ENCODE results near the gene NR6A1.

DNA sequence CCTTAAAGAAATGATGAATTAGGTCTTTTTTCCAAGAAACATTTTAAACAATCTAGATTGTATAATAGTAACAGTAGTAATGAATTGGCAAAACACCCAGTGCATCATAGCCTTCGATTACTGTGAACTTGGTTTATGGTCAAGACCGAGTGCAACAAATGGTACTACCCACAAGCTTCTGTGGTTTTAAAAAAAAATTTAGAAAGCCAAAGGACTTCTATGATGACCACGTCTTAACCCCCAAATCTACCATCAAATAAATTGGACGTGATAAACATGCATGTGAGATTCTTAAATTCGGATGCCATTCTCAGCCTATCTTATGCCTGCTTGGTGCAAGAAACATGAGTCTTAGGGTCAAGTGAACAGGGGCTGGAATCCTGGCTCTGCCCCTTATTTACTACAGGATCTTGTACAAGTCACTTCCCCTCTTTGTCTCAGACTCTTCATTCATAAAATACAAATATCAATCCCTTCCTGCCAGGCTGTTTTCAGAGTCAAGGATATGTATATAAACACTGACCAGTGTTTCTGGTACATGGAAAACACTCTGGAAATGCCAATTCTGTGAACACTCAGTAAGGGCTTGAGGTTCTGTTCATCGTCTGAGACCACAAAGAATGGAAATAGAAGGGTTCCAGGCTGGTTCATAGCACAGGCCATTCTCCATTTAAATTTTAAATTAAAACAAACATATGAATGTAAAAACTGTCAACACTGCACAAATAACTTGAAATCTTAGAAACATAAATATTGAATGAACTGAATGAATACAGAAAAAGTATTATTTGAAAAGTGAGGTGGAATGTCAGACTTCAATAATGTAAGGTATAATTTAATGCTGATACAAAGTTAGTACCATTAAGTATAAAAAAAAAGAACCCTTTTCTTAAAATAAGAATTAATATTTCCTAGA, 107.8 kb downstream of the NR6A1 start:
- TF ChIP-seq, protein P1, sequence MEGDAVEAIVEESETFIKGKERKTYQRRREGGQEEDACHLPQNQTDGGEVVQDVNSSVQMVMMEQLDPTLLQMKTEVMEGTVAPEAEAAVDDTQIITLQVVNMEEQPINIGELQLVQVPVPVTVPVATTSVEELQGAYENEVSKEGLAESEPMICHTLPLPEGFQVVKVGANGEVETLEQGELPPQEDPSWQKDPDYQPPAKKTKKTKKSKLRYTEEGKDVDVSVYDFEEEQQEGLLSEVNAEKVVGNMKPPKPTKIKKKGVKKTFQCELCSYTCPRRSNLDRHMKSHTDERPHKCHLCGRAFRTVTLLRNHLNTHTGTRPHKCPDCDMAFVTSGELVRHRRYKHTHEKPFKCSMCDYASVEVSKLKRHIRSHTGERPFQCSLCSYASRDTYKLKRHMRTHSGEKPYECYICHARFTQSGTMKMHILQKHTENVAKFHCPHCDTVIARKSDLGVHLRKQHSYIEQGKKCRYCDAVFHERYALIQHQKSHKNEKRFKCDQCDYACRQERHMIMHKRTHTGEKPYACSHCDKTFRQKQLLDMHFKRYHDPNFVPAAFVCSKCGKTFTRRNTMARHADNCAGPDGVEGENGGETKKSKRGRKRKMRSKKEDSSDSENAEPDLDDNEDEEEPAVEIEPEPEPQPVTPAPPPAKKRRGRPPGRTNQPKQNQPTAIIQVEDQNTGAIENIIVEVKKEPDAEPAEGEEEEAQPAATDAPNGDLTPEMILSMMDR (IDR thresholded peaks at IDR 0.05; ENCODE audit: insufficient read depth, low read length) = no peak
- TF ChIP-seq SPI1 (IDR thresholded peaks at IDR 0.05; ENCODE audit: borderline replicate concordance, low read depth) (peak; percentile 68; the same call in 1 of the 2 replicates), GABPA (IDR thresholded peaks at IDR 0.05; ENCODE audit: low read depth) (no peak), POLR2AphosphoS5 (IDR thresholded peaks at IDR 0.05; ENCODE audit: low read depth) (no peak)
- TF ChIP-seq, protein P2, sequence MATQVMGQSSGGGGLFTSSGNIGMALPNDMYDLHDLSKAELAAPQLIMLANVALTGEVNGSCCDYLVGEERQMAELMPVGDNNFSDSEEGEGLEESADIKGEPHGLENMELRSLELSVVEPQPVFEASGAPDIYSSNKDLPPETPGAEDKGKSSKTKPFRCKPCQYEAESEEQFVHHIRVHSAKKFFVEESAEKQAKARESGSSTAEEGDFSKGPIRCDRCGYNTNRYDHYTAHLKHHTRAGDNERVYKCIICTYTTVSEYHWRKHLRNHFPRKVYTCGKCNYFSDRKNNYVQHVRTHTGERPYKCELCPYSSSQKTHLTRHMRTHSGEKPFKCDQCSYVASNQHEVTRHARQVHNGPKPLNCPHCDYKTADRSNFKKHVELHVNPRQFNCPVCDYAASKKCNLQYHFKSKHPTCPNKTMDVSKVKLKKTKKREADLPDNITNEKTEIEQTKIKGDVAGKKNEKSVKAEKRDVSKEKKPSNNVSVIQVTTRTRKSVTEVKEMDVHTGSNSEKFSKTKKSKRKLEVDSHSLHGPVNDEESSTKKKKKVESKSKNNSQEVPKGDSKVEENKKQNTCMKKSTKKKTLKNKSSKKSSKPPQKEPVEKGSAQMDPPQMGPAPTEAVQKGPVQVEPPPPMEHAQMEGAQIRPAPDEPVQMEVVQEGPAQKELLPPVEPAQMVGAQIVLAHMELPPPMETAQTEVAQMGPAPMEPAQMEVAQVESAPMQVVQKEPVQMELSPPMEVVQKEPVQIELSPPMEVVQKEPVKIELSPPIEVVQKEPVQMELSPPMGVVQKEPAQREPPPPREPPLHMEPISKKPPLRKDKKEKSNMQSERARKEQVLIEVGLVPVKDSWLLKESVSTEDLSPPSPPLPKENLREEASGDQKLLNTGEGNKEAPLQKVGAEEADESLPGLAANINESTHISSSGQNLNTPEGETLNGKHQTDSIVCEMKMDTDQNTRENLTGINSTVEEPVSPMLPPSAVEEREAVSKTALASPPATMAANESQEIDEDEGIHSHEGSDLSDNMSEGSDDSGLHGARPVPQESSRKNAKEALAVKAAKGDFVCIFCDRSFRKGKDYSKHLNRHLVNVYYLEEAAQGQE (IDR thresholded peaks at IDR 0.05; ENCODE audit: insufficient replicate concordance, low read depth) = no peak

All from HL-60 (cell line).